ENCODE results near the gene BZW1.

The BZW1 gene

DNA sequence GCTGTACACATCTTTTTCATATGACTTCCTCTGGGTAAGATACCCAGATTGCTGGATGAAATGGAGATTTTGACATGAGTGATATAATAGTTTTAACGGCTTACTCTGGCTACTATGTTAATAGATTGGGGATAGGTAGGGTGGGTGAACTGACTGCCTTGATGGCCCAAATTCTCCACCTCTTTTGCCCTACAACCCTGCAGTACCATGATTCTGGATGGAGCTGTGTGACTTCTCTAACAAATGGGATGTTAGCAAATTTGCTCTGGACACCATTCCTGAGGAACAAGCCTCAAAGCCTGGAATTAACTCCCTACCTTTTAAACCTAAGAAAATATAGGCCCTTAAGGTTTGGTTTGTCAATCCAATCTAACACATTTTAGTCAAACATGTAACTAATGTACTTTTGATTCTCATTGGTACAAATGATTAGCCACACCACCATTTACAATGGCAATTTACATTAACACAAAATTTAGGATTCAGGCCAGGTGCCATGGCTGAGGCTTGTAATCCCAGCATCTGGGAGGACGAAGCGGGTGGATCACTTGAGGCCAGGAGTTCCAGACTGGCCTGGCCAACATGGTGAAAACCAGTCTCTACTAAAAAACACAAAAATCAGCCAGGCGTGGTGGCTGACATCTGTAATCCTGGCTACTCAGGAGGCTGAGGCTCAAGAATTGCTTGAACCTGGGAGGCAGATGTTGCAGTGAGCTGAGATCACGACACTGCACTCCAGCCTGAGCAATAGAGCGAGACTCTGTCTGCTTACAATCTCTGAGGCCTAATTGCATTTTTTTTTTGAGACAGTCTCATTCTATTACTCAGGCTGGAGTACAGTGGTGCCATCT, 39.9 kb downstream of the BZW1 start:
- TF ChIP-seq YY1 (IDR thresholded peaks at IDR 0.05; ENCODE audit: low read depth) (no peak), RAD21 (IDR thresholded peaks at IDR 0.05; ENCODE audit: low read depth) (no peak), EGR1 (IDR thresholded peaks at IDR 0.05) (no peak)
- TF ChIP-seq, protein P1, sequence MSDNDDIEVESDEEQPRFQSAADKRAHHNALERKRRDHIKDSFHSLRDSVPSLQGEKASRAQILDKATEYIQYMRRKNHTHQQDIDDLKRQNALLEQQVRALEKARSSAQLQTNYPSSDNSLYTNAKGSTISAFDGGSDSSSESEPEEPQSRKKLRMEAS (IDR thresholded peaks at IDR 0.05) = no peak

DNA sequence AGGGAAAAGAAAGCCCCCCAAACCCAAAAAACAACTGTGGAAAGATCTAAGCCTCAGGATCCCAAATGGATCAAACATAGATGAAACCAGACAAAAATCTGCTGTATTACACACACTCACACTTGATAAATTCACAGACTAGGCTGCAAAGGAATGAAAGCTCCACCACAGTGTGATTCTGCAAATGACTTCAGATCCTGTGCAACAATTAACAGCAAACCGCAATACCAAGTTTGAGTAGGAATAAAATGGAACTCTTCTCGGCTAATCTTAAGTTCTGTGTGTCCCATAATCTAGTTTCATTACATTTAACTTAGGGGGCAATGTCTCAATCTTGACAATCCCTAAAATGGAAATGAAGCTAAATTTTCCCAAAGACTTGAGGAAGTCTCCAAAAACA, 40.9 kb downstream of the BZW1 start:
- TF ChIP-seq YY1 (IDR thresholded peaks at IDR 0.05; ENCODE audit: low read depth) = no peak
- no peak for TF ChIP-seq TAF1 (IDR thresholded peaks at IDR 0.05; ENCODE audit: low read depth)
- no peak for TF ChIP-seq EGR1 (IDR thresholded peaks at IDR 0.05)

DNA sequence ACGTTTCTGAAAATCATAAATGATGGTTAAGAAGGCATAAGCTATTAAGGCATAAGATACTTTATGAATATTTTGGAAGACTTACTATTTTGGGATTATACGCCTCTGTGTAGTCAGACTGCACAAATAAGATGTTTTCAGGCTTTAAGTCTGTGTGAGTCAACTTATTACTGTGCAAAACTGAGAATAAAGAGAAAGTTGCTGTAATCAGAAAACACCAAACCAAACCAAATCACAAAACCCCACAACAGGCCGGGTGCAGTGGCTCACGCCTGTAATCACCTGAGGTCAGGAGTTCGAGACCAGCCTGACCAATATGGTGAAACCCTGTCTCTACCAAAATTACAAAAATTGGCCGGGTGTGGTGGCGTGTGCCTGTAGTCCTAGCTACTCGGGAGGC, 45.1 kb downstream of the BZW1 start:
- TF ChIP-seq, protein P1 (IDR thresholded peaks at IDR 0.05) = no peak
- TF ChIP-seq TAF1 (IDR thresholded peaks at IDR 0.05; ENCODE audit: low read depth) (no peak), NFIC (IDR thresholded peaks at IDR 0.05) (no peak), ZBTB7A (IDR thresholded peaks at IDR 0.05; ENCODE audit: low read depth) (no peak)

DNA sequence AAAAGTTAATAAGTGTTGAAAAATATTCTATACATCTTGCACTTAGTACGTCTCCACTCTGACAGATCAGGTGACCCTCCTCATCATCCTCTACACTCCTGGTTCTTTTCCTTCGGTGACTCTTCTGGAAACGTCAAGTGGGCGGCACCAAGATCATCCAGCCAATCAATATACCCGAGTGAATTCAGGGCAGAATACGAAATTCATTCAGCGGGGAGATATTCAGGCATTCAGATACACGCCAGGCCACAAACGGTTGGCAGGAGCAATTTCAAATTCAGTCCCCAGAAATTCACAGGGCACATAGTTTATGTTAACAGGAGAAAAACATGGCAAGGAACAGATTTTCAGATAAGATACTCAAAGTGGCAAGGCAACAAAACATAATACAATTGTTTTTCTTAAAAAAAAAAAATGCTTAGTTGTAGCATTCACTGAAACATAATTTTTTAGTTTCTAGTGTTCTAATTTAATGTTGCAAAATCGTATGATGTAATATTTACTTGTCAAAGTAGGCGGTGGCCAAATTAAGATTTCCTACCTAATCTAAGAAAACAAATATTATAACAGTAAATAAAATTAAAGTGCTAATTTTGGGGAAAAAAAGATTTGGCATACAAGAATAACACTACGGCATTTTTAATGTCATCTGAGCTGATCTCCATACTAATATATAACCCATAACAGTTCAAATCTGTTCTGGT, 48.5 kb downstream of the BZW1 start:
- no peak for TF ChIP-seq EGR1 (IDR thresholded peaks at IDR 0.05)
- no peak for TF ChIP-seq TAF1 (IDR thresholded peaks at IDR 0.05; ENCODE audit: low read depth)
- TF ChIP-seq EP300 (IDR thresholded peaks at IDR 0.05; ENCODE audit: borderline replicate concordance) = no peak
- TF ChIP-seq, protein P2, sequence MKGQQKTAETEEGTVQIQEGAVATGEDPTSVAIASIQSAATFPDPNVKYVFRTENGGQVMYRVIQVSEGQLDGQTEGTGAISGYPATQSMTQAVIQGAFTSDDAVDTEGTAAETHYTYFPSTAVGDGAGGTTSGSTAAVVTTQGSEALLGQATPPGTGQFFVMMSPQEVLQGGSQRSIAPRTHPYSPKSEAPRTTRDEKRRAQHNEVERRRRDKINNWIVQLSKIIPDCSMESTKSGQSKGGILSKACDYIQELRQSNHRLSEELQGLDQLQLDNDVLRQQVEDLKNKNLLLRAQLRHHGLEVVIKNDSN (IDR thresholded peaks at IDR 0.05) = no peak
- no peak for TF ChIP-seq RAD21 (IDR thresholded peaks at IDR 0.05; ENCODE audit: low read depth)
- no peak for TF ChIP-seq TEAD4 (IDR thresholded peaks at IDR 0.05)
- no peak for TF ChIP-seq CREB1 (IDR thresholded peaks at IDR 0.05; ENCODE audit: low read depth)
- TF ChIP-seq, protein P3, sequence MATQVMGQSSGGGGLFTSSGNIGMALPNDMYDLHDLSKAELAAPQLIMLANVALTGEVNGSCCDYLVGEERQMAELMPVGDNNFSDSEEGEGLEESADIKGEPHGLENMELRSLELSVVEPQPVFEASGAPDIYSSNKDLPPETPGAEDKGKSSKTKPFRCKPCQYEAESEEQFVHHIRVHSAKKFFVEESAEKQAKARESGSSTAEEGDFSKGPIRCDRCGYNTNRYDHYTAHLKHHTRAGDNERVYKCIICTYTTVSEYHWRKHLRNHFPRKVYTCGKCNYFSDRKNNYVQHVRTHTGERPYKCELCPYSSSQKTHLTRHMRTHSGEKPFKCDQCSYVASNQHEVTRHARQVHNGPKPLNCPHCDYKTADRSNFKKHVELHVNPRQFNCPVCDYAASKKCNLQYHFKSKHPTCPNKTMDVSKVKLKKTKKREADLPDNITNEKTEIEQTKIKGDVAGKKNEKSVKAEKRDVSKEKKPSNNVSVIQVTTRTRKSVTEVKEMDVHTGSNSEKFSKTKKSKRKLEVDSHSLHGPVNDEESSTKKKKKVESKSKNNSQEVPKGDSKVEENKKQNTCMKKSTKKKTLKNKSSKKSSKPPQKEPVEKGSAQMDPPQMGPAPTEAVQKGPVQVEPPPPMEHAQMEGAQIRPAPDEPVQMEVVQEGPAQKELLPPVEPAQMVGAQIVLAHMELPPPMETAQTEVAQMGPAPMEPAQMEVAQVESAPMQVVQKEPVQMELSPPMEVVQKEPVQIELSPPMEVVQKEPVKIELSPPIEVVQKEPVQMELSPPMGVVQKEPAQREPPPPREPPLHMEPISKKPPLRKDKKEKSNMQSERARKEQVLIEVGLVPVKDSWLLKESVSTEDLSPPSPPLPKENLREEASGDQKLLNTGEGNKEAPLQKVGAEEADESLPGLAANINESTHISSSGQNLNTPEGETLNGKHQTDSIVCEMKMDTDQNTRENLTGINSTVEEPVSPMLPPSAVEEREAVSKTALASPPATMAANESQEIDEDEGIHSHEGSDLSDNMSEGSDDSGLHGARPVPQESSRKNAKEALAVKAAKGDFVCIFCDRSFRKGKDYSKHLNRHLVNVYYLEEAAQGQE (IDR thresholded peaks at IDR 0.05; ENCODE audit: low read depth) = no peak
- TF ChIP-seq NFIC (IDR thresholded peaks at IDR 0.05) = no peak

DNA sequence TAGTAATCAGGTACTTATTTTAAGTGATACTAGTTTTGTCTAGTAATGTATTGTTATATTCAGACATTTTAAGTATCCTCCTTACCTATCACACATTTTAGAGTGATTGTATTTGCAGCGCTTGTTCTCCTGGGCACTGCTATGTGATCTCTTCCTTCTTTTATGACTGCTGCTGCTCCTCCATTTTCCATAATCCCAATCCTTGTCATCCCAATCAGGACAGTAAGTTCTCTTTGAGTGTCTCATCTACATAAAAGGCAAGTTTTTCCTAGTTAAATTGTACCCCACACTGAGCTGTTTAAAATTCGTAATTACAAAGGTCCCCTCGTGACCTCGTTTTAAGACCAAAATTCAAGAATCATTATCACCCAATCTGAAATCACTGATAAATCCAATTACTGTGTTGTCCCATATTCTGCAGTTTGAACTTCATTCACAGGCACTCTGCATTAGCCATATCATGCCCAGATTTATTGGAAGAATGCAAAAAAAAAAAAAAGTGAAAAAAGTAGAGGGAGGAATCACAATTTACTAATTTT, 50.0 kb downstream of the BZW1 start:
- TF ChIP-seq NFIC (IDR thresholded peaks at IDR 0.05) = no peak
- TF ChIP-seq, protein P2 (IDR thresholded peaks at IDR 0.05) = no peak
- TF ChIP-seq, protein P1 (IDR thresholded peaks at IDR 0.05) = no peak
- no peak for TF ChIP-seq TAF1 (IDR thresholded peaks at IDR 0.05; ENCODE audit: low read depth)
- TF ChIP-seq CEBPB (IDR thresholded peaks at IDR 0.05) = no peak
- TF ChIP-seq TEAD4 (IDR thresholded peaks at IDR 0.05) = no peak
- TF ChIP-seq FOXM1 (IDR thresholded peaks at IDR 0.05; ENCODE audit: borderline replicate concordance, low read depth) = no peak
- TF ChIP-seq CREB1 (IDR thresholded peaks at IDR 0.05; ENCODE audit: low read depth) = no peak
- no peak for TF ChIP-seq YY1 (IDR thresholded peaks at IDR 0.05; ENCODE audit: low read depth)
- no peak for TF ChIP-seq EGR1 (IDR thresholded peaks at IDR 0.05)
- no peak for TF ChIP-seq EP300 (IDR thresholded peaks at IDR 0.05; ENCODE audit: borderline replicate concordance)
- TF ChIP-seq ZBTB7A (IDR thresholded peaks at IDR 0.05; ENCODE audit: low read depth) = no peak
- TF ChIP-seq TCF12 (IDR thresholded peaks at IDR 0.05; ENCODE audit: low read depth) = no peak
- no peak for TF ChIP-seq RAD21 (IDR thresholded peaks at IDR 0.05; ENCODE audit: low read depth)
- TF ChIP-seq, protein P3 (IDR thresholded peaks at IDR 0.05; ENCODE audit: low read depth) = no peak

Measured in Ishikawa (cell line).